ENCODE data around the gene FBXO46. TPM values are rescaled to one million over a fixed set of nuclear protein-coding genes. Genes with fewer than 3 reads are reported as not detected.

The FBXO46 gene
- total and polyA plus RNA-seq, 2 of the 13 experiments (the other 11 are each of a cell fraction or from before 2014, with no cell fraction given): 6.2 to 6.4 TPM

DNA sequence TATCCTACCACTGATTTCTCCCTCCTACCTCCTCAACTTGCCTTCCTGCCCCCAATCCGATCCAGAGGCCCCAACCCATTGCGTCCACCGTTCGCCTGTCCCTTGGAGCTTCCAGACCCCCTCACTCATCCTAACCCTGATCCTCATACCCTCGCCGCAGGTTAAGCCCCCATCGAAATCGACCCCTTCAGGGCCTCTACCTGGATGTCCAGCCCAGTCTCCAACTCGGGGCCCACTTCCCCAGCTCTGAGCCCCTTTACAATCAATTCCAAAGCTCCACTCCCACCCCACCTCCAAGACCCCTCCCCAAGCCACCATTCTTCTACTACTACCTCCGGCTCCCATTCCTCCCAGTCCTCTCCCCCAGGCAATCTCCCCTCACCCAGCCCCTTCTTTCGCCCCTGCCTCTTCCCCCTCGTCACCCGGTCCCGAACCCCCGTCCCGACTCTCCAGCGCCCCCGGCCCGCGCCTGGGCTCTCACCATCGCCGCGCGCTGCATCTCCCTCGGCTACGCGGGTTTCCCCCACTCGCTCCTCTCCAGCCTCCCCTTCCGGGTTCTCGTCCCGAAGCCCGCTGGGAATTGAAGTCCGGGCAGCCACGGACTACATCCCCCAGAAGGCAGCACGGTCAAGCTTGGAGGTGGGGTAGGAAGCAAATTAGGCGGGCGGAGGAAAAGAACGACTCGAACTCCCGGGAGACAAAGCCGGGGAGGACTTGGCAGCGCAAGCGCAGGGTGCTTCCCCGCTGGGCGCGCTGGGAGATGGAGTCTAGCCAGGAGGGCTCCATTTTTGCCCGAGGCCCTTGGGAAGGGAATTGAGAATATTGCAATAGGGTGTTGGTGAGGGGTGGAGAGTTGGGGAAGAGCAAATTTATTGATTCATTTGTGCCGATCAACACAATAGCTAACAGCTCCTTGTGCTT lies at the start of gene FBXO46 (continued):
- TF ChIP-seq THAP9 (CRISPR knock-in tag; IDR thresholded peaks at IDR 0.05; ENCODE audit: borderline replicate concordance) (peak; percentile 45; the same call in 1 of the 2 replicates), NR2C2 (CRISPR knock-in tag; IDR thresholded peaks at IDR 0.05; ENCODE audit: borderline replicate concordance) (peak; percentile 95), HDAC1 (CRISPR knock-in tag; IDR thresholded peaks at IDR 0.05) (peak; percentile 83), ATF1 (CRISPR knock-in tag; IDR thresholded peaks at IDR 0.05) (peak; percentile 35; the same call in 1 of the 2 replicates), ZKSCAN1 (IDR thresholded peaks at IDR 0.05; ENCODE audit: low read length) (no peak), MAF1 (CRISPR knock-in tag; IDR thresholded peaks at IDR 0.05; ENCODE audit: borderline replicate concordance) (no peak), NFATC3 (CRISPR knock-in tag; IDR thresholded peaks at IDR 0.05) (peak; percentile 53; the same call in 1 of the 2 replicates), ZNF607 (CRISPR knock-in tag; IDR thresholded peaks at IDR 0.05; ENCODE audit: borderline replicate concordance) (peak; percentile 10; the same call in 1 of the 2 replicates), HOMEZ (CRISPR knock-in tag; IDR thresholded peaks at IDR 0.05; ENCODE audit: low read depth) (0 out of 2 replicates have a peak, but pooled peaks have one; percentile 46), ZNF713 (CRISPR knock-in tag; IDR thresholded peaks at IDR 0.05) (no peak), ATF7-NPFF (CRISPR knock-in tag; IDR thresholded peaks at IDR 0.05; ENCODE audit: low read depth) (no peak; the same call in 1 of the 2 replicates), PHF5A (CRISPR knock-in tag; IDR thresholded peaks at IDR 0.05; ENCODE audit: low read depth, unreplicated experiment) (no peak), CHCHD3 (CRISPR knock-in tag; IDR thresholded peaks at IDR 0.05) (0 out of 2 replicates have a peak, but pooled peaks have one; percentile 27), MEF2D (CRISPR knock-in tag; IDR thresholded peaks at IDR 0.05) (peak; percentile 66), TAF1 (CRISPR knock-in tag; IDR thresholded peaks at IDR 0.05) (peak; percentile 41; the same call in 1 of the 2 replicates), ZNF792 (CRISPR knock-in tag; IDR thresholded peaks at IDR 0.05) (0 out of 2 replicates have a peak, but pooled peaks have one; percentile 46), ZNF891 (CRISPR knock-in tag; IDR thresholded peaks at IDR 0.05) (no peak), PHF8 (CRISPR knock-in tag; IDR thresholded peaks at IDR 0.05) (peak; percentile 44; the same call in 1 of the 2 replicates), ZNF441 (CRISPR knock-in tag; IDR thresholded peaks at IDR 0.05; ENCODE audit: borderline replicate concordance) (no peak), POGK (CRISPR knock-in tag; conservative IDR thresholded peaks at IDR 0.05) (peak; percentile 83), HDAC2 (CRISPR knock-in tag; IDR thresholded peaks at IDR 0.05) (no peak), TBX2 (CRISPR knock-in tag; IDR thresholded peaks at IDR 0.05; ENCODE audit: borderline replicate concordance) (peak; percentile 45; the same call in 1 of the 2 replicates), POLR2AphosphoS5 (IDR thresholded peaks at IDR 0.05; ENCODE audit: low read depth, low read length) (peak; percentile 75)
- TF ChIP-seq, protein P1, sequence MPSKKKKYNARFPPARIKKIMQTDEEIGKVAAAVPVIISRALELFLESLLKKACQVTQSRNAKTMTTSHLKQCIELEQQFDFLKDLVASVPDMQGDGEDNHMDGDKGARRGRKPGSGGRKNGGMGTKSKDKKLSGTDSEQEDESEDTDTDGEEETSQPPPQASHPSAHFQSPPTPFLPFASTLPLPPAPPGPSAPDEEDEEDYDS (CRISPR knock-in tag; IDR thresholded peaks at IDR 0.05): peak; percentile 66; the same call in 1 of the 2 replicates
